Stimulated activated CD4-positive, alpha-beta T cell treated with anti-CD3 and anti-CD28 coated beads, TNF-alpha, amount 100 ng/mL, for 4 hours (primary cell): Measurements from ENCODE around the gene GATA3.

Experiments
- DNase-seq, 3 experiments: peaks; one replicate each; pipeline ENCODE4 v3.0.0-alpha.2; 2020; ENCODE audit warnings: low read depth in 3 of 3

GATA3 gene

GRCh38 chr10:8037941-8038894 lies 16.3 kb upstream of the GATA3 start:
- no peak for DNase-seq

GRCh38 chr10:8039321-8039881 lies 15.1 kb upstream of the GATA3 start:
- DNase-seq: no peak

- no peak for DNase-seq
Measured at GRCh38 chr10:8040651-8041050, 13.8 kb upstream of the GATA3 start.

- DNase-seq: no peak
Measured at GRCh38 chr10:8041284-8041991, 13.1 kb upstream of the GATA3 start.

GRCh38 chr10:8041992-8042720 lies 12.3 kb upstream of the GATA3 start:
- no peak for DNase-seq

GRCh38 chr10:8042721-8043568 lies 11.5 kb upstream of the GATA3 start:
- no peak for DNase-seq

GRCh38 chr10:8043569-8044306 lies 10.8 kb upstream of the GATA3 start:
- no peak for DNase-seq

- no peak for DNase-seq
Measured at GRCh38 chr10:8044331-8044907, 10.1 kb upstream of the GATA3 start.

GRCh38 chr10:8044908-8045725 lies 9.4 kb upstream of the GATA3 start:
- DNase-seq: no peak

GRCh38 chr10:8045726-8046494 lies 8.6 kb upstream of the GATA3 start:
- no peak for DNase-seq

GRCh38 chr10:8047452-8048280 lies 6.8 kb upstream of the GATA3 start:
- no peak for DNase-seq

GRCh38 chr10:8048281-8049008 lies 6.0 kb upstream of the GATA3 start:
- DNase-seq: peak in 1 of 3 experiments; percentile 51

- no peak for DNase-seq
Measured at GRCh38 chr10:8049045-8049864, 5.2 kb upstream of the GATA3 start.

GRCh38 chr10:8049865-8050555 lies 4.5 kb upstream of the GATA3 start:
- no peak for DNase-seq

GRCh38 chr10:8050556-8051108 lies 3.9 kb upstream of the GATA3 start:
- DNase-seq: no peak
